Measurements from ENCODE around the gene MLC1. TPM values are rescaled to one million over a fixed set of nuclear protein-coding genes. Genes with fewer than 3 reads are reported as not detected.

MLC1 gene
- polyA plus RNA-seq, 1 donor, result 1.2 TPM

- DNase-seq (ENCODE audit: low read depth), result no peak
These were observed 8.3 kb downstream of the MLC1 start for GRCh38 chr22:50076646-50077535.

GRCh38 chr22:50074551-50075530 is 10.4 kb downstream of the MLC1 start:
- DNase-seq (ENCODE audit: low read depth), result no peak

GRCh38 chr22:50074056-50074455 is 11.2 kb downstream of the MLC1 start:
- DNase-seq (ENCODE audit: low read depth), result no peak

GRCh38 chr22:50072714-50073538 is 12.3 kb downstream of the MLC1 start:
- no peak for DNase-seq (ENCODE audit: low read depth)

- DNase-seq (ENCODE audit: low read depth), result no peak
These were observed 13.1 kb downstream of the MLC1 start for GRCh38 chr22:50072167-50072555.

- DNase-seq (ENCODE audit: low read depth), result no peak
These were observed 13.6 kb downstream of the MLC1 start for GRCh38 chr22:50071432-50072166.

- DNase-seq (ENCODE audit: low read depth), result no peak
These were observed 14.9 kb downstream of the MLC1 start for GRCh38 chr22:50070366-50070765.

GRCh38 chr22:50068096-50068495 is 17.1 kb downstream of the MLC1 start:
- no peak for DNase-seq (ENCODE audit: low read depth)

GRCh38 chr22:50067244-50067643 is 18.0 kb downstream of the MLC1 start:
- DNase-seq (ENCODE audit: low read depth), result no peak

- no peak for DNase-seq (ENCODE audit: low read depth)
These were observed 20.8 kb downstream of the MLC1 start for GRCh38 chr22:50064453-50064852.

- DNase-seq (ENCODE audit: low read depth), result no peak
These were observed 21.4 kb downstream of the MLC1 start for GRCh38 chr22:50063589-50064393.

GRCh38 chr22:50062509-50063135 is 22.6 kb downstream of the MLC1 start:
- DNase-seq (ENCODE audit: low read depth), result no peak

GRCh38 chr22:50061824-50062355 is 23.3 kb downstream of the MLC1 start:
- no peak for DNase-seq (ENCODE audit: low read depth)

- no peak for DNase-seq (ENCODE audit: low read depth)
These were observed 23.9 kb downstream of the MLC1 start for GRCh38 chr22:50061141-50061823.

GRCh38 chr22:50060441-50061140 is 24.6 kb downstream of the MLC1 start:
- DNase-seq (ENCODE audit: low read depth), result no peak

- DNase-seq (ENCODE audit: low read depth), result no peak
These were observed 25.4 kb downstream of the MLC1 start for GRCh38 chr22:50059881-50060262.

GRCh38 chr22:50058906-50059880 is 26.0 kb downstream of the MLC1 start:
- DNase-seq (ENCODE audit: low read depth), result no peak

All from forelimb muscle (tissue), 1 donor.